GM18909 (cell line): ENCODE measurements around the gene TENM3.

Source experiments
- ATAC-seq: cut with Tn5 transposase; IDR thresholded peaks from one replicate; pipeline ENCODE4 v1.9.1; 2021; ENCODE audit warnings: mild to moderate bottlenecking; ENCODE audit not compliant: unreplicated experiment, poor library complexity

The TENM3 gene

GRCh38 chr4:182491719-182492118 is 248.5 kb downstream of the TENM3 start:
- ATAC-seq: no peak

GRCh38 chr4:182492423-182492822 is 249.2 kb downstream of the TENM3 start:
- ATAC-seq: peak; percentile 62

GRCh38 chr4:182493377-182493776 is 250.2 kb downstream of the TENM3 start:
- ATAC-seq: no peak

- peak; percentile 72 for ATAC-seq
These were observed 250.9 kb downstream of the TENM3 start for GRCh38 chr4:182494103-182494502.

- no peak for ATAC-seq
These were observed 251.8 kb downstream of the TENM3 start for GRCh38 chr4:182495031-182495430.

- ATAC-seq: no peak
These were observed 252.6 kb downstream of the TENM3 start for GRCh38 chr4:182495645-182496385.

- no peak for ATAC-seq
These were observed 253.2 kb downstream of the TENM3 start for GRCh38 chr4:182496408-182496807.

GRCh38 chr4:182502064-182502463 is 258.9 kb downstream of the TENM3 start:
- ATAC-seq: no peak

GRCh38 chr4:182504463-182504862 is 261.3 kb downstream of the TENM3 start:
- ATAC-seq: no peak

GRCh38 chr4:182507805-182508204 is 264.6 kb downstream of the TENM3 start:
- no peak for ATAC-seq

GRCh38 chr4:182510836-182511235 is 267.6 kb downstream of the TENM3 start:
- ATAC-seq: no peak

GRCh38 chr4:182513587-182514291 is 270.5 kb downstream of the TENM3 start:
- peak; percentile 87 for ATAC-seq

GRCh38 chr4:182518421-182518820 is 275.2 kb downstream of the TENM3 start:
- ATAC-seq: no peak

GRCh38 chr4:182519528-182519927 is 276.3 kb downstream of the TENM3 start:
- no peak for ATAC-seq

GRCh38 chr4:182521011-182521410 is 277.8 kb downstream of the TENM3 start:
- no peak for ATAC-seq

GRCh38 chr4:182528819-182529218 is 285.6 kb downstream of the TENM3 start:
- no peak for ATAC-seq

- ATAC-seq: no peak
These were observed 287.2 kb downstream of the TENM3 start for GRCh38 chr4:182530451-182530850.

- no peak for ATAC-seq
These were observed 288.5 kb downstream of the TENM3 start for GRCh38 chr4:182531555-182532162.

- ATAC-seq: no peak
These were observed 289.2 kb downstream of the TENM3 start for GRCh38 chr4:182532441-182532840.

- ATAC-seq: no peak
These were observed 290.8 kb downstream of the TENM3 start for GRCh38 chr4:182533964-182534363.

- no peak for ATAC-seq
These were observed 293.1 kb downstream of the TENM3 start for GRCh38 chr4:182536221-182536811.
